DND-41 (cell line): ENCODE data around the gene ZBTB8OS.
"Not testable (repeated sequence)": the region's sequence is repeated elsewhere in the genome, so short reads cannot be mapped to it uniquely, and the experiment has no call there.

ENCODE experiments used
- ATAC-seq: fragments of 200-7000 bp; cut with Tn5 transposase; 3 replicates; pipeline ENCODE4 v1.9.1; 2021; ENCODE audit warnings: low read depth; ENCODE audit not compliant: insufficient read depth
- DNase-seq: peaks from one replicate; pipeline ENCODE4 v3.0.0-alpha.2; 2020
- H2AFZ ChIP-seq: 2 replicates; pipeline ENCODE4 v1.6.0; 2012; ENCODE audit warnings: low read depth, low read length
- H3K27ac ChIP-seq: 2 replicates; pipeline ENCODE4 v1.5.1; 2012; ENCODE audit warnings: low read length, inconsistent platforms
- H3K27me3 ChIP-seq: fragments of 200-600 bp; sonication (generic); 2 replicates; pipeline ENCODE4 v1.6.0; 2012; ENCODE audit warnings: low read length, mild to moderate bottlenecking, inconsistent platforms; ENCODE audit not compliant: insufficient read depth, poor library complexity
- H3K36me3 ChIP-seq: 2 replicates; pipeline ENCODE4 v1.5.1; 2012; ENCODE audit warnings: low read length, inconsistent platforms; ENCODE audit not compliant: insufficient read depth
- H3K4me1 ChIP-seq: 2 replicates; pipeline ENCODE4 v1.5.1; 2012; ENCODE audit warnings: mild to moderate bottlenecking, low read length; ENCODE audit not compliant: insufficient read depth
- H3K4me2 ChIP-seq: 2 replicates; pipeline ENCODE4 v1.6.0; 2012; ENCODE audit warnings: mild to moderate bottlenecking, moderate library complexity, low read length, inconsistent platforms; ENCODE audit not compliant: insufficient read depth
- H3K4me3 ChIP-seq, 2 experiments: fragments of 200-600 bp in 1 of 2; shearing (Covaris generic) in 1 of 2; 2 replicates each; pipeline ENCODE4 v1.5.1; 2012 to 2016; ENCODE audit warnings: inconsistent platforms in 2 of 2, low read length in 2 of 2, mild to moderate bottlenecking in 2 of 2, low read depth in 1 of 2, moderate library complexity in 1 of 2
- H3K79me2 ChIP-seq: 2 replicates; pipeline ENCODE4 v1.6.0; 2012; ENCODE audit warnings: low read length, inconsistent platforms; ENCODE audit not compliant: insufficient read depth
- H3K9ac ChIP-seq: 2 replicates; pipeline ENCODE4 v1.6.0; 2012; ENCODE audit warnings: low read depth, mild to moderate bottlenecking, inconsistent platforms, low read length, moderate library complexity
- H3K9me3 ChIP-seq: 2 replicates; pipeline ENCODE4 v1.5.1; 2012; ENCODE audit warnings: low read length, moderate library complexity, mild to moderate bottlenecking, inconsistent platforms; ENCODE audit not compliant: insufficient read depth, severe bottlenecking
- H4K20me1 ChIP-seq: 2 replicates; pipeline ENCODE4 v1.6.0; 2012; ENCODE audit warnings: low read length; ENCODE audit not compliant: insufficient read depth
- EZH2 ChIP-seq: IDR thresholded peaks from 3 replicates; pipeline ENCODE4 v1.6.1; 2012; ENCODE audit warnings: borderline replicate concordance, low read depth, mild to moderate bottlenecking, moderate library complexity, low read length, inconsistent platforms; ENCODE audit not compliant: severe bottlenecking
- TF ChIP-seq, protein P1 (sequence below): IDR thresholded peaks from 2 replicates; pipeline ENCODE4 v1.5.1; 2012; ENCODE audit warnings: borderline replicate concordance, low read length, moderate library complexity, mild to moderate bottlenecking; ENCODE audit not compliant: poor library complexity, severe bottlenecking; ENCODE audit errors: extremely low read depth

Gene ZBTB8OS

DNA sequence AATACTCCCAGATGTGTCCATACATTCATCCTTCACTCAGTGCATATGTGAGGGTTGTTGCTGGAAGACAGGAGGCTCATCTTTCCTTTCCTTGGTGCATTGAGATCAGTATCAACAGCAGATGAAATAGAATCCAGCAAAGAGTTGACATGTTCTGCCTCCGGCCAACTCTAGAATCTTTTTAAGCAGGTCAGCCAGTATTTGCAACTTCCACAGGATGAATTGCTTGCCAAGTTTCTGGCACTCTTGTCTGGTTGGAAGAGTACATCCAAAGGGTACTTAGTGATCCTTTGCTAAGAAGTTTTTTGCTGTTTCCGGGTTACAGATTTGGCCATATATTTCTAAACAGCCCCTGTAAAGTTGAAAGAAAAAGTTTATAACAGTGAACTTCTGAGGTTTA, 31.2 kb upstream of the ZBTB8OS start:
- Histone ChIP-seq H3K9ac (no peak overlapping the region), H3K4me2 (no peak overlapping the region), H3K4me3 (no peak overlapping the region), H3K27me3 (no peaks in the 10 kb centered on the region), H3K27ac (no peak overlapping the region), H3K79me2 (0 out of 2 replicates have a peak, but pooled peaks cover 2% of the 10 kb centered on the region), H3K36me3 (peaks cover 98% of the 10 kb centered on the region), H3K9me3 (no peaks in the 10 kb centered on the region), H4K20me1 (peaks cover 8% of the 10 kb centered on the region; the same call in 1 of the 2 replicates), H3K4me1 (no peaks in the 10 kb centered on the region), H2AFZ (no peak overlapping the region)
- no peak for TF ChIP-seq EZH2
- TF ChIP-seq, protein P1, sequence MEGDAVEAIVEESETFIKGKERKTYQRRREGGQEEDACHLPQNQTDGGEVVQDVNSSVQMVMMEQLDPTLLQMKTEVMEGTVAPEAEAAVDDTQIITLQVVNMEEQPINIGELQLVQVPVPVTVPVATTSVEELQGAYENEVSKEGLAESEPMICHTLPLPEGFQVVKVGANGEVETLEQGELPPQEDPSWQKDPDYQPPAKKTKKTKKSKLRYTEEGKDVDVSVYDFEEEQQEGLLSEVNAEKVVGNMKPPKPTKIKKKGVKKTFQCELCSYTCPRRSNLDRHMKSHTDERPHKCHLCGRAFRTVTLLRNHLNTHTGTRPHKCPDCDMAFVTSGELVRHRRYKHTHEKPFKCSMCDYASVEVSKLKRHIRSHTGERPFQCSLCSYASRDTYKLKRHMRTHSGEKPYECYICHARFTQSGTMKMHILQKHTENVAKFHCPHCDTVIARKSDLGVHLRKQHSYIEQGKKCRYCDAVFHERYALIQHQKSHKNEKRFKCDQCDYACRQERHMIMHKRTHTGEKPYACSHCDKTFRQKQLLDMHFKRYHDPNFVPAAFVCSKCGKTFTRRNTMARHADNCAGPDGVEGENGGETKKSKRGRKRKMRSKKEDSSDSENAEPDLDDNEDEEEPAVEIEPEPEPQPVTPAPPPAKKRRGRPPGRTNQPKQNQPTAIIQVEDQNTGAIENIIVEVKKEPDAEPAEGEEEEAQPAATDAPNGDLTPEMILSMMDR, result no peak
- ATAC-seq, result no peak
- DNase-seq, result no peak

DNA sequence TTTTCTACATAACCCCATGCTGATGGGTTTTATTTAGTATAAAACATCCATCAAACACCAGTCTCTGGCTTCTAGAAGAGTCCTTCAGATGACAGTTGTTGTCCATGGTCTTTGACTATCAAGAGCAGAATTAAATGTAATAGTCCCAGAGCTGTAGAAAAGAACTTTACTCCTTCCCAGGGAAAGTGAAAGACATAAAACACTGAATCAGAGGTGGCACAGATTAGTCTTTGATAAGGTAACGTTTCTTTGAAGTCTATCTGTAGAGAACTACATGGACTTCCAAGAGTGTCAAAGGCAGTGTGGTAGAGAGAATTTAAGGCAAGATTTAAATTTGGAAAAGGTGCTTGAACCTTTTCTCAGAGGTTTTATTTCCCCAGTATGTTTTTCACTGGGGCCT, 30.3 kb upstream of the ZBTB8OS start:
- H3K9ac ChIP-seq, result no peak overlapping the region
- H3K4me1 ChIP-seq, result no peaks in the 10 kb centered on the region
- peaks cover 98% of the 10 kb centered on the region for H3K36me3 ChIP-seq
- H3K27me3 ChIP-seq, result no peaks in the 10 kb centered on the region
- no peak overlapping the region for H3K4me2 ChIP-seq
- H2AFZ ChIP-seq, result no peak overlapping the region
- 0 out of 2 replicates have a peak, but pooled peaks cover 2% of the 10 kb centered on the region for H3K79me2 ChIP-seq
- no peak for ATAC-seq
- H4K20me1 ChIP-seq, result peaks cover 11% of the 10 kb centered on the region; the same call in 1 of the 2 replicates
- H3K9me3 ChIP-seq, result no peaks in the 10 kb centered on the region
- TF ChIP-seq, protein P1, result no peak
- TF ChIP-seq EZH2, result no peak
- H3K4me3 ChIP-seq, result no peak overlapping the region
- DNase-seq, result no peak
- no peak overlapping the region for H3K27ac ChIP-seq

DNA sequence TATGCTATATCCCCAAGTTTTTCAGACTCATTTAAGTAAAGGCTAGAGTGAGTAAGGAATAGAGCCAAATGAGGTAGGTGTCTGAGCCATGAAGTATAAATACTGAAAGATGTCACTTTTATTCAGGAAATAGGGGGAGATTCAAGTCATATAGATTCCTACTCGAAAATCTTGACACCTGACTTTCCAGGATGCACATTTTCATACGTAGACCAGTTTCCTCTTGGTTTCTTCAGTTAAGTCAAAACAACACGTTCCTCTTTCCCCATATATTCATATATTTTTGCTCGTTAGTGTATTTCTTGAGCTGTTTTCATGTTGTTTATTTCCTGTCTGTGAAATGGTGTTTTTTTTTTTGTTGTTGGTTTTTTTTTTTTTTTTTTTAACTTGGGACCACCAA, 29.6 kb upstream of the ZBTB8OS start:
- not testable (repeated sequence) for H3K9ac ChIP-seq, H4K20me1 ChIP-seq, H3K79me2 ChIP-seq, H3K9me3 ChIP-seq, ATAC-seq, H3K4me2 ChIP-seq, H3K4me1 ChIP-seq, H2AFZ ChIP-seq, H3K27ac ChIP-seq, H3K27me3 ChIP-seq, DNase-seq, H3K4me3 ChIP-seq
- H3K36me3 ChIP-seq, result peaks cover 98% of the 10 kb centered on the region

DNA sequence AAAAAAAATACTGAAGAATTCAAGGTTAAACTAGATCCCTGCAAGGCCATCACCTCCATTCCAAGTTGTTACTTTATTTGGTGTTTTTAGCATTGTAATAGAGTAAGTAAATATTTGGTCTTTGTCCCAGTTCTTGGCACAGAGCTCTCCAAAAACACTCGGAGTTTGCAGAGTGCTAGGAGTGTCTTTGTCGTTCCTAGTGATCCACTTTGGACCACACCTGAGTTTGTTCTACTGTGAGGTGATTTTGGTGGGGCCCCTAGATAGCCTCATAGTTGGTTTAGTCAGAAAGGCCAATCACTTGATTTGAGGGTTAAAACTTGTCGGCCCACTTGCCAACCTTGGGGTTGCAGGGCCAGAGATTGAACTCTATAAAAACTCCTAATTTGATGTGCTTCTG, 26.6 kb upstream of the ZBTB8OS start:
- no peaks in the 10 kb centered on the region for H3K9me3 ChIP-seq
- H3K79me2 ChIP-seq, result peaks cover 13% of the 10 kb centered on the region; the same call in 1 of the 2 replicates
- no peaks in the 10 kb centered on the region for H3K4me1 ChIP-seq
- H2AFZ ChIP-seq, result no peak overlapping the region
- peaks cover 9% of the 10 kb centered on the region; the same call in 1 of the 2 replicates for H4K20me1 ChIP-seq
- ATAC-seq (no peak), DNase-seq (no peak)
- no peaks in the 10 kb centered on the region for H3K27me3 ChIP-seq
- H3K4me2 ChIP-seq, result no peak overlapping the region
- no peak overlapping the region for H3K4me3 ChIP-seq
- no peak overlapping the region for H3K9ac ChIP-seq
- TF ChIP-seq, protein P1, result no peak
- TF ChIP-seq EZH2, result no peak
- H3K36me3 ChIP-seq, result peaks cover 96% of the 10 kb centered on the region
- H3K27ac ChIP-seq, result no peak overlapping the region

DNA sequence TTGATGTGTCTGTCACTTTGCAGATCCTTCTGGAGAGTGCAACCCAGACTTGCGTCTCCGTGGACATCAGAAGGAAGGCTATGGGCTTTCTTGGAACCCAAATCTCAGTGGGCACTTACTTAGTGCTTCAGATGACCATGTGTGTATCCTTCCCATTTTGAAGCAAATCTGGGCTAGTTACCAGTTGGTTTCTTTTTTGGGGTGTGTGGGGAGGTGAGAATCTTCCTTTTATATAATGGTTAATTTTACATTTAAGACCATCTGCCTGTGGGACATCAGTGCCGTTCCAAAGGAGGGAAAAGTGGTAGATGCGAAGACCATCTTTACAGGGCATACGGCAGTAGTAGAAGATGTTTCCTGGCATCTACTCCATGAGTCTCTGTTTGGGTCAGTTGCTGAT, 18.4 kb upstream of the ZBTB8OS start:
- not testable (repeated sequence) for H3K4me2 ChIP-seq, H2AFZ ChIP-seq, H3K27ac ChIP-seq, H3K9ac ChIP-seq, H3K9me3 ChIP-seq, H3K4me3 ChIP-seq, H3K4me1 ChIP-seq, H3K27me3 ChIP-seq, ATAC-seq, DNase-seq
- Histone ChIP-seq H4K20me1 (peaks cover 40% of the 10 kb centered on the region; the same call in 1 of the 2 replicates), H3K79me2 (peaks cover 68% of the 10 kb centered on the region), H3K36me3 (peaks cover 98% of the 10 kb centered on the region)
